HG02970 (cell line): ENCODE data around the gene LRIT2.

Experiments used
- ATAC-seq: cut with Tn5 transposase; IDR thresholded peaks from one replicate; pipeline ENCODE4 v1.9.1; 2021; ENCODE audit warnings: mild to moderate bottlenecking, moderate library complexity, moderate number of reproducible peaks; ENCODE audit not compliant: unreplicated experiment, low FRiP score

Gene LRIT2, protein sequence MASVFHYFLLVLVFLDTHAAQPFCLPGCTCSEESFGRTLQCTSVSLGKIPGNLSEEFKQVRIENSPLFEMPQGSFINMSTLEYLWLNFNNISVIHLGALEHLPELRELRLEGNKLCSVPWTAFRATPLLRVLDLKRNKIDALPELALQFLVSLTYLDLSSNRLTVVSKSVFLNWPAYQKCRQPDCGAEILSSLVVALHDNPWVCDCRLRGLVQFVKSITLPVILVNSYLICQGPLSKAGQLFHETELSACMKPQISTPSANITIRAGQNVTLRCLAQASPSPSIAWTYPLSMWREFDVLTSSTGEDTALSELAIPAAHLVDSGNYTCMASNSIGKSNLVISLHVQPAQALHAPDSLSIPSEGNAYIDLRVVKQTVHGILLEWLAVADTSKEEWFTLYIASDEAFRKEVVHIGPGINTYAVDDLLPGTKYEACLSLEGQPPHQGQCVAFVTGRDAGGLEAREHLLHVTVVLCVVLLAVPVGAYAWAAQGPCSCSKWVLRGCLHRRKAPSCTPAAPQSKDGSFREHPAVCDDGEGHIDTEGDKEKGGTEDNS

DNA sequence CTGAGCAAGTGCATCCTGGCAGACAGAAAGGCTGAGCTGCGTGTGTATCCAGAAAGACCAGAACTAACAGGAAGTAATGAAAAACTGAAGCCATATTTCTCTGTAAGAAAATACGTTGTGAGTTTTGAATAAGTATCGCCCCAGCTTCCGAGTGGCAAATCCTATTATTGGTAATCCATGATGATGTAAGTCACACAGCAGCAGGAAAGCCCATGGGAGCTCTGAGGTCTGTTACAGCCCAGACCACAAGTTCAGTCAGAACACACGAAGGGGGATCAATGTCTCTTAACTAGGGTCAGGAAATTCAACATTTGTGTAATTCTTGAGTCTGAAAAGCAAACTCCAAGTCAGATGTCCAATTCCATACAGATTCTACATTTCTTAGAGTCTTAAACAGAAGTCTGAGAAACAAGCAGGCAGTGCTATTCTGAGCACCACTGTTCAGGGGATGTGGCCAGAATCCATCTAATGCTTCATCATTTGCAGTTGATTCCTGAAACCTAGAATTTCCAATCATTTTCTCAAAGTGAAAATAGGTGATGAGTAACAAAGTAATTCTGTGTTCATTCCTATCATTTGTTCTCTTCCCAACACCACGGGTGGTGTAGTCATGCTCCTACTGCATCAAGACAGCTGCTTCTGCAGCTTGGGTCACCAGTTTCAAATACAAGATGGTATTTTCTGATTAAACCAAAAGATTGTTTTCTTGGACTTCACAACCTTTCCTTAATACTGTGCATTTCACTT is at the start of gene LRIT2:
TSS of gene LRIT2 (minus strand) at position 118 of the 747 bp plus-strand sequence. CDS start at position 94, 24 bp downstream.
- no peak for ATAC-seq

DNA sequence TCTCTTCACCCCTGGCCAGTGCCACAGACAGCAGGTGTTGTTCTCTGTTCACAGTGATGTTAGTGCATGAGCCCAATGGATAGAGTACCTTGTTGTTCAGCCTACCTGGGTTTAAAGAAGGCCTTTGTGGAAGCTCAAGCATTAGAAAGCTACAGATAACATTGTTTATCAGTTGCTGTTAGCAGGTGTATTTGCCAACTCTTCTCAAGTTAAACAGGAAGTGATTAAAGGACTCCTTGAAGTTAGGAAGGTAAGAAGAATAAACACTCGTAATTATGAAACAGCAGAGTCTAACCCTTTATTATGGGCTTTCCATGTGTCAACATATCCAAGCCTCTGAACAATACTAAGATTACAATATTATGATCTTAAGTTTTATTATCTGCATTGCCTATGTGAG is 45.4 kb upstream of the LRIT2 start:
- no peak for ATAC-seq

DNA sequence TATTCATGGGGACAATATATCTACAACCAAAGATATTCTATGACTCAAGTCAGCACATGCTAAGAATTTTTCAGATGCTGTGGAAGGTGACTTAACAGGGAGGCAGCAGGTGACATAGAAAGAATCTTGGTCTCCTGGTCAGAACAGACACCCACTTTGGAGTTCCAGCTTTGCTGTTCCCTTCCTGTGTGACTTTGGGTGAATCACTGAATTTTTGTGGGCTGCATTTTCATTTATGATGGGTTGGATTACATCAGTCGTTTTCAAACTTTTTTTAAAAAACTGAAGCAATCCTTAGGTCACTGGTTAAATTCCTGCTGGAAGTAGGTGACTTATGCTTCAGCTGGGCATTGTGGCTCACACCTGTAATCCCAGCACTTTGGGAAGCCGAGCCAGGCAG is 44.4 kb upstream of the LRIT2 start:
- no peak for ATAC-seq

DNA sequence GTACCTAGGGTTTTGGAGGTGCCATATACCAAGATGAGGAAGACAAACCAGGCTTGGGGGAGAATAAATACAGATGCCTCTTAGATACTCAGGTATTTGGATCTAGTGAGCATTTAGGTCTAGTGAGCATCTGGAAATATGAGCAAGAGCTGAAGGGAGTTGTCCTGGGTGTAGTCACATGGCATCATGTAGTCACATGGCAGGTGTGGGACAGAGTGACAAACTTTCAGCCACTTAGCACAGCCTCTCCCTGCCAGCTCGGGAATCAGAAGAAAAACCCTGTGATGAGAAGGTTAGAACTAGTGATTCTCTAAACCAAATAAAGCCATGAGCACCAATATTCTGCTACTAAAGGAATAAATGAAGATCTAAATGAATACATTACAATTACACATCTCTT is 43.8 kb upstream of the LRIT2 start:
- no peak for ATAC-seq

DNA sequence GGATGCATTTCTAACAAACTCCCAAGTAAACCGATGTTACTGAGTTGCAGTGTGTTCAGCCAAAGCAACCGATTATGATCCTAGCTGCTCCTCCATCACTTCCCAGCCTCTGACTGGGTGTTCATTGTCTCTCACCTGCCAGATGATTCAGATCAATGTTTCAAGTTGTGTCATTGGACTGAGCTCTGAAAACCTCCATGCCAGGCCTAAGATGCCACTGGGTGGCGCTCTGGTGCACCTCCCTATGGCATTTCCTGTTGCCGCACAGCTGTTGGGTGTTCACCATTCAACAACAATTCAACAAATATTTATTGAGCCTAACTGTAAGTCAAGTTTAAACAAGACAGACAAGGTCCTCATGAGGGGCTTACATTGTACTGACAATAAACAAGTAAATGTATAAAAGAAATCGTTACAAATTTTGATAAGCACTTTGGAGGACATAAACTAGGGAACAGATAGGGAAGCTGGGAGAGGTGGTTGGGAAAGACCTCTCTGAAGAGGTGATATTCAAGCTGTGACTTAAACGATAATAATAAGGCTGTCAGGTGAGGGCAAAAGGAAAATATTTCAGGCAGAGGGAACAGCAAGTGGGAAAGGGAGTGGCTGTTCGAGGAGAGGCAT is 42.3 kb upstream of the LRIT2 start:
- ATAC-seq, result no peak

DNA sequence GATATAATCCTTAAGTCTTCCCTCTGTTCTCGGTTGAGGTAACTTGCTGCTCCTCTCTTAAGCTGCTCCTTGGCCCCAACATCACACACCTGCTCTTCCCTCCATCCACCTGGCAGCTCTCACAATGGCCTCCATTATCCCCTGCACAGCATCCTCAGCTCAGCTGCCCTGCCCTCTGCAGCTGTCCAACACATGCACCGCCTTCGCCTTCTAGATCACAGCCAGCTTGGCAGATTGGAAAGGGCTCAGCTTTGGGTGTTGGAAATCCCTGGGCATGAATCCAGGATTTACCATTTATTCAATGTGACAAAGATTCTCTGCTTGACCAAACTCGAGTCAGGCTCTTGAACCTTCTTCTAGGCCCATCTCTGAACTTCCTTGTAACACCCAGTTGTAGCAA is 40.1 kb upstream of the LRIT2 start:
- no peak for ATAC-seq

DNA sequence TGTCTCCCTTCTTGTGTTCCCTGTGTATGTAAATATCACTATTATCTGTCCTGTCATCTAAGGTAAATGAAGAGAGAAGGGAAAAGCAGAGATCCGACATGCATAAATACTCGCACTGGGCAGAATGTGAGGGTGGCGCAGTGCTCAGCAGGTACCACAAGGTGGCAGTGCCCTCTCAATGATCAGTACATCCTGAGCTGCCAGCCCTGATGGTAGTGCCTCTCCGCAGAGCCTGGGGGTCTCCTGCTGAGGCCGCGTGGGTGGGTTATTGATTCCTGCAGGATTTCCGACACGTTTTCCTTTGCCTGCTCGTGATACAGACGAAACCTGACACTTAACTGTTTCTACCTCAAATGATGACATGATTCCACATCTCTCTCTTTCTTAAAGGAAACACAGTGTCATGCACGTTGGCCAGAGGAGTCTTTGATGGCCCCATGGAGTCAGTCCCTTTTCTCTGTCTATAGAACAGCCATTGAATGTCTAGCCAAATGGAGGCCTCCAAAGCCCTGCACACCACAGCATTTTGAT is 39.3 kb upstream of the LRIT2 start:
- peak; percentile 80 for ATAC-seq

DNA sequence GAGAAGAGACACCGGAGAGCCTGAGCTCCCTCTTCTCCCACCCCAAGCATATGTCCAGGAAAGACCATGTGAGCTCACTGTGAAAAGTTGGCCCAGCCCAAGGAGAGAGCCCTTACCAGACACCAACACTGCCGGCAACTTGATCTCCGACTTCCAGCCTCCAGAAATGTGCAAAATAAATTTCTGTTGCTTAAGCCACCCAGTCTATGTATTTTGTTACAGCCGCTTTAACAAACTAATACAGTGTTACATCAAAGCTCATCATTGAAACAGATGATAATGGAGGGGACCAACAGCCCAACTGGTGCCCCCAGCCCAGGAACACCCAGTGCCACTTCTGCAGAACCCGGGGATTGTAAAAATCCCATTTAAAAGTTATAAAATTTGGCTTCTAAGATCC is 38.4 kb upstream of the LRIT2 start:
- no peak for ATAC-seq

DNA sequence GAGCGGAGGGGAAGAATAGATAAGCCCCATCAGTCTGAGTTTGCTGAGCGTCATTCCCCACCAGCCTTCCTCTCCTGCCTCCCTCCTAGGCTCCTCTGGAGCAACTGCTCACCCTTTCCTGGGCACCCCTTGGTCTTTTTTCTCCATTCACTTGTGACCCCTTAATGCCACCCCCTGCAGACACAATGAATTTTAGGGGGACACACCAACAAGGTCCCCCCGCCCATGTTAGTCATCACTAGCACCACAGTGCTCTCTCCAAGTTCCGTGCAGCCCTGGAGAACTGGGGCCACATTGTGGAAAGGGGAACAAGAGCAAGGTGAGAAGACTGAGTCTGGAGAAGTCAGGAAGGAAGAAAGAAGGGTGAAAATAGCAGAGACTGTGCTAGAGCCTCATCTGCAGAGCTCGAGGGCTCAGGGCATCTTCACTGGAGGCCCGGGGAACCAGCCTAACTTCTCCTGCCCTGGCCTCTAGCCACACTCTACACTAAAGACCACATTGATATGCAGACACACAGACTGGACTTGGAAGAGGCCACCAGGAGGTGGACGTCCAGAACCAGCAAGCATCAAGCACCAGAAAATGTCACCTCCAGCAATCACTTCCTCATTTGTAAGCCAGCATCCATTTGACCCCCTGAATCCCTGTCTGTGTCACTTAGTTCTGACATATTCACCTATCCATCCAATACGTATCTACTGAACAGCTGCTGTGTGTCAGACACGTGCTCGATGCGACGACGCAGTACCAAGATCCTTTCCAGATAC is 37.0 kb upstream of the LRIT2 start:
- ATAC-seq, result no peak

DNA sequence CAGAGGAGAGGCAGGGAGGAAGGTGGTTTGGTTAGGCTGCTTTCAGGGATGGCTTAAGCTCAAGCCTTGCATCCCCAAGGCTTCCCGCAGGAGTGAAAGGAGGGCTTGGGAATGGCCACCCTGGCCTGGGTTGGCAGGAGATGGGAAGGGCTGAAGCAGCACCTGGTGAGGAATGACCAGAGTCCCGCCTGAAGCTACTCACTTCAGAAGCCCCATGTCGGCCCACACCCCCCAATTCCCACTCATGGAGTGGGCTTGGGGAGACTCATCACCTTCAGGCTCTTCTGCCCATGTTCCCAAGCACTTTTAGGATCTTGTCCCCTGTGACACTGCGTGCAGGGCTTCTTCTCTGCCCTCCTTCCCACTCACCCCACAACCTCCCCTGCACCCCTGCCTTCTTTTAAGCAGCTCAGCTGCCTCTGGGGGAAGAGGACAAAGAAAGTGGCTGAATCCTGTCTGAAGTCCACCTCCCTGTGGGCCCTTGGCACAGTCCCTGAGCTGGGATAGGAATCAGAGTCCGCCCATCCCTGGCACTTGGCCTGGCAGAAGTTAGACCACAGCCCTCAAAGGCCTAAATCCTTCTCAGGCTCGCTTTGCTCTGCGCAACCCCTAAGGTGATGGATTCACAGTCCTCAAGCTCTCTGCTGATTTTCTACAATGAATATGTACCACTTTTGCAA is 36.0 kb upstream of the LRIT2 start:
- no peak for ATAC-seq

DNA sequence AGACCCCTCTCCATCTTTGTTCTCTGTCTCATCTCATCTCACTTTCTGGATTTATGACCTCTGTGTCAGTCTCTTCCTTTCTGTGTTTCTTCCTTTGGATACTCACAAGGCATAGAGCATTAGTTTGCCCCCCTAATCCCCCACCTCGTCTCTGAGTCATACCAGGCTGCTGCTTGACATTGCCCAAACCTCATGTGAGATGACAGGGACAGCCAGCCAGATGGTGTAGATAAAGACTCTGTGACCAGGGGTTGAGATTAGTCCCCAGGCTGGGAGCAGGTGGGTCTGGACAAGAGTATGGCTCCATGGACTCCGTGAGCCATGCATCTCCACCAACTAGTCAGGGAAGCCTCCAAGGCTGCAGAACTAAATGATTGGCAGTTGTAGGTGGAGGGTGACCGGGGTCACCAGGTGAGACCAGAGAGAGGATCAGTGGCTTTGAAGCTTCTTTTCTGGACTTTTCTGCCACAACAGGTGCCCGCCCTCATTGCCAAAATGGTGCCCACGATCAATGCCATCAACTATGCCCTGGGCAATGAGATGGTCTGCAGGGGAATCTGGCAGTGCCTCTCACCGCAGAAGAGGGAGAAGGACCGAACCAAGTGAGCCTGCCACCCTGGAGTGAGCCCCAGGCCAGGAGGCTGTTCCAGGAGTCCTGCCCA is 32.8 kb upstream of the LRIT2 start:
- ATAC-seq, result no peak

DNA sequence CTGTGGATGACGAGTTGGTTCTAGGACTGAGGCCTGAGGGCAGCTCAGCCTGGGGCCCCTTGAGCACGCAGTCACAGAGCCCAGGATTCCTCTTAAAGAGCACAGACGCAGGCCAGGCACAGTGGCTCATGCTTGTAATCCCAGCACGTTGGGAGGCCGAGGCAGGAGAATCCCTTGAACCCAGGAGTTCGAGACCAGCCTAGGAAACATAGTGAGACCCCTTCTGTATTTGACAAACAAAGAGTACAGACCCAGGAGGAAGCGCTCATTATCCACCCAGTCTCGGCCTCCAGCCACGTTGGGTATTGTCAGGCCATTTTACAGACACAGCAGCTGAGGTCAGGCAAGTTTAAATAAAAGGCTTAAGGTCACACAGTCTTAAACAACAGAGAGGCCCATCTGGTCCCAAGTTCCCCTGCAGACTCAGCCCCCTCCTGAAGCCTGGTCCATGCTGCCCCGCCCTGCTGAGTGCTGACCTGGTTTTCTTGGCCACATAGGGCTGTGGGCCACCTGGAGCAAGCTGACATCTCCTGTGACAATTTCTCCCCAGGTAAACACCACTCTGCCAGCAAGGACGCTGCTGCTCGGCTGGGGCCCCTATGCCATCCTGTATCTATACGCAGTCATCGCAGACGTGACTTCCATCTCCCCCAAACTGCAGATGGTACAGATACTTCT is 32.1 kb upstream of the LRIT2 start:
- no peak for ATAC-seq

DNA sequence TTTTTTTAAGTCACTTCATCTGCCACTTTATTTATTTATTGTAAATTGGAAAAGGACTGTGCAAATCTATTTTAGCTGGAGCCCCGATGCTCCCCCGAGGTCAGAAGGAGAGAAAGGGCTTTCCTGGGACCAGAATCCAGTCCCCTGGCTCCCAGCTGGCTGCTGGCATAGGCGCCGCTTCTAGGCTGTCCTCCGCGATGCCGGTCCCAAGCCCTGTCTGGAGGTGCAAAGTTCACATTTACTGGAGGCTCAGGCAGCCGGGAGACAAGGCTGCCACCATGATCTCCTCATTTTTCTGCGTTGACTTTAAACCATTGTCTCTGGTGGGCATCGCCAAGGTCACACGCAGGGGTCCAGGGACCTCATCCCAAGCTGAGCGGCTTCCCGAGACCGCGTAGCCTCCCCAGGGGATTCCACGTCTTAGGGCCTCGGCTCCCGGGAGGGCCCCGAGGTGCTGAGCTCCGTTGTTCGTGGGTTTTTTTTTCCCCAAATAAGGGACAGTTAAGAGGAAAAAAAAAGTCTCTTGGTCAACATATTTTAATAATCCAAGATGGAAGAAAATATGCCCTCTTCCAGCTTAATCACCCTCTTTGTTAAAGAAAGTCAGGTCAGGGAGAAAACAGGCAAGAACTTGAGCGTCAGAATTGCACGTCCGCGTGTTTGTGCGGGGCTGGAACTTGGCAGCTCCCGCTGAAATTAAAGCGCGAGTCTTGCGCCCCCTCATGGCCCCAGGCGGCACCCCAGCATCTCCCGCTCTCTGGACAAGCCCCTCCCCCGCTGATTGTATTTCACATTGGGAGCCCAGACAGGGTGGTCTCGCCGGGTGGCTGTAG is 31.4 kb upstream of the LRIT2 start:
- ATAC-seq, result no peak

DNA sequence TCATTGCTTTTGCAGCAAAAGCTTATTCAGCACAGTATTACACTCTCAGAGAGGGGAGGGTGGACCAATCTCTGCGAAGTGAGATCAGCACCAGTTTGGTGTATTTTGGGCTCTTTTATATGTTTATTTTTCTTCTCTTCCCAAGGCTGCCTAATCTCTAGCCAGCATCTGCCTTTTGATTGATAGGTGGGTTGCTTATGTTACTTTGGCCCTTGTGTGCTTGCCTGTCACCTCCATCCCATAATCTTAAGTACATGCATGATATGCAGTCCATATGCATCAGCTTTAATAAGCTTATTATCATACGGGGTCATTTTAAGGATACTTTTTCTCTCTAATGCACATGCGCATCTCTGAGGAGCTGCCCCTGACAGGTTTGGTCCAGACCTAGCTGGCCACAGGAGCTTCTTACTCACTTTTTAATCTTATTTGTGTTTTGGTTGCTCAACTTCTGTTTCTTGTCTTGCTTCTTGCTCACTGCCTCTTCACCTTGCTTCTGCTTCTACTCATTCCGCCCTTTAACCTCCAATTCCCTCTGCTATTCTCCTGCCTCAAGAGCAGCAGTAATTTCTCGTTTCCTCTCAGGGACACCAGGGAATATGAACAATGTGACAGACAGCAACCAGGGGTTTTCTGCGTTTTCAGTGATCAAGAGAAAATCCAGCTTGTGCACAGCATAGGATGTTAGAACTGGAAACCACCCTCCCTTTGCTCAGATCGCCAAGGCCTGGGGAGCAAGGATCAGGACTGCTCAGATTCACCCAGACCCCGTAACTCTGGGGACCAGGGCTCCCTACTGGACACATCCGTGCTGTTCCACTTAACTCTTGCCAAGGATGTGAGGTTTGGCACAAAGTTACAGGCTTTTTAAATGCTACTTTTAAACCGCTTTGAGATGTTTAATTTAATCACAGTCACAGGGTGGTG is 29.5 kb upstream of the LRIT2 start:
- ATAC-seq, result no peak

DNA sequence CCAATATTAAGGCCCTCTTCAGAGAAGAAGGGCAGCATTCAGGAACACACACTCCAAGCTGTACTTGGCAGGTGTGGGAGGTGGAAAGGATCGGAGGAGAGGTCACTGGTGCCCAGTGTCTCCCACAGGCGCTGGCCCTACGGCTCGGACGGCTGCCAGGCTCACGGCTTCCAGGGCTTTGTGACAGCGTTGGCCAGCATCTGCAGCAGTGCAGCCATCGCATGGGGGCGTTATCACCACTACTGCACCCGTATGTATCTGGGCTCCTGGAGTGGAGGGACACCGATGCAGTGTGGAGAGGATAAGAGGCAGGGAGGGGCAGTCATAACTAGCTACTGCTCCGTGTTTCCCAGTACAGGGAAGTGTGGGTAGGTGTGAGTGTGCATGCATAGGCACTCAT is 23.4 kb upstream of the LRIT2 start:
- no peak for ATAC-seq

DNA sequence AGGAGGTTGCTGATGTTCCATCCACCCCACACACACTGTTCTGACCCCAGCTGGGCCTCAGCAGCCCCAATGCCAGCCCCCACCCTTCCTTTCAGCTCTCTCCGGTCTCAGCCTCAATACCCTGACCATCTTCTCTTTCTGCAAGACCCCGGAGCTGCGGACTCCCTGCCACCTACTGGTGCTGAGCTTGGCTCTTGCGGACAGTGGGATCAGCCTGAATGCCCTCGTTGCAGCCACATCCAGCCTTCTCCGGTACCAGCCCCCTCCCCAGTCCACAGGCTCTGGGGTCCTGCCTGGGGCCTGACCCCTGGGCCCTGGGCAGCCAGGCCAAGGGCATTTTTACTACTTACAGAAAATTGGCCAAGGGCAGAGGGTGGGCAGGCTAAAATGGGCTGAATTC is 22.2 kb upstream of the LRIT2 start:
- no peak for ATAC-seq
